GM18909 (cell line): ENCODE measurements around the gene NMD3.
"Not testable (repeated sequence)": the region's sequence is repeated elsewhere in the genome, so short reads cannot be mapped to it uniquely, and the experiment has no call there.

Source experiments
- ATAC-seq: cut with Tn5 transposase; IDR thresholded peaks from one replicate; pipeline ENCODE4 v1.9.1; 2021; ENCODE audit warnings: mild to moderate bottlenecking; ENCODE audit not compliant: unreplicated experiment, poor library complexity

Gene NMD3

DNA sequence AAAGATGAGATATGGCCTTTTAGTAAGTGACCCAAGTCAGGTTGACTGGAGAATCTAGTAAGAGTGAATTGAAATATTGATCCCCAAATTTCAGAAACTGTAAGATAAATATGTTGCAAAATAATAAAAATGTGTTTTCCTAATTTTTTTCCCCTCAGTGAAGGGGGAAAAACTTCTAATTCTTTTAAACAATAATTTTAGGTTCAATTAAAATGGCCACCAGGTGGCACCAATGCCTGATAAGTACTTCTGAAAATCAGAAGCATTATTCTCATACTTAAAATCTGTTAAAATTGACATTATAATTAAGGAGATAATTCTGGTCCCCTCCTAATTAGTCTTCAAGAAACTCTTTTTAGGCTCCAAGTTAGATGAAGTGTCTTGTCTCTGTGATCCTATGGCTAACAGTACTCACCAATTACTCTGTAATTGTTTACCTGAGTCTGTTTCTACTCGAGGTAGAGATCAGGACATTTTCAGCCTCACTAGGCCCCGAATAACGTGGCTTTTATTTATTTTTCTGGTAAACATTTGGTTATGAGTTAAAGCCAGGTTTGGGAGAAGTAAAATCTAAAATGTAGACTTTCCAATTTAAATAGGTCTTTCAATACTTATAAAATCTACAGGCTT, 52.6 kb downstream of the NMD3 start:
- no peak for ATAC-seq

DNA sequence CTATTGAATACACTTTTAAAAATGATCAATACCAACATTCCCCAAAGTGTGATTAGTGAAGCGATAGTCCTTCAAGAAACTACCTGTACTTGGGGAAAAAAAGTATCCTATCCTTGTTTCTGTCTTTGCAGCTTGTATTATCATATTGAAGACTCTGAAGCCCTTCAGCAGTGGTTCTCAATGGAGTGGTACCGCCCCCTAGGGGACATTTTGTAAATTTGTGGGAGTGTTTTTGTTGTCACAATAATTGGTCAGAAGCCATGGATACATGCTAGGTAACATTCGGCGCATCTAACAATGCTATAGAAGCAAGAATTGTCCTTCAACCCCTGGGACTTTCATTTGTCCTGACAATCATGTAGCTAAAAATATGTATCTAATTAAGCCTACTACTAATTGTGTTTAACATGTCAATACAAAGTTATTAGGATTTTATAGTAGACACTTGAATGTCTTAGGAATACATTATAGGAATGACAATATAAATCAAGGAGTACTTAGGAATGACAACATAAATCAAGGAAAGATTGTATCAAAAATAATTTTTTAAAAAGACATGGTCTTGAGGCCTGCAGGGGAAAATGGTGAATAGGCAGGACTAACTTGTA, 53.7 kb downstream of the NMD3 start:
- ATAC-seq: no peak

DNA sequence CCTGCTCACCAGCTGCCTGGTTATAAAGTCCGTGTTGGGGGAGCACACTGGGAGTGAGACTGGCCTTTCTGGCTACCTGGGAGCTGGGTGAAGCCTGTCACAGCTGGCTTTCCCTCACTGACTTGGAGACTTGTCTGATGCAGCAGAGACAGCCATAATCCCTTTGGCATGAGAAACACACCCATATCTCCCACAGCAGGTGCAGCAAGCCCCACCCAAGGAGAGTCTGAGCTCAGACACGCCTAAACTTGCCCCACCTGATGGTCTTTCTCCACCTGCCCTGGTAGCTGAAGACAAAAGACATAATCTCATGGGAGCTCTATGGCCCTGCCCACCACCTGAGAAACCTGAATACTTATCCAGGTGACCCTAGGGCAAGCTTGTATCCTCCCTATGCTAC, 54.8 kb downstream of the NMD3 start:
- ATAC-seq: no peak

DNA sequence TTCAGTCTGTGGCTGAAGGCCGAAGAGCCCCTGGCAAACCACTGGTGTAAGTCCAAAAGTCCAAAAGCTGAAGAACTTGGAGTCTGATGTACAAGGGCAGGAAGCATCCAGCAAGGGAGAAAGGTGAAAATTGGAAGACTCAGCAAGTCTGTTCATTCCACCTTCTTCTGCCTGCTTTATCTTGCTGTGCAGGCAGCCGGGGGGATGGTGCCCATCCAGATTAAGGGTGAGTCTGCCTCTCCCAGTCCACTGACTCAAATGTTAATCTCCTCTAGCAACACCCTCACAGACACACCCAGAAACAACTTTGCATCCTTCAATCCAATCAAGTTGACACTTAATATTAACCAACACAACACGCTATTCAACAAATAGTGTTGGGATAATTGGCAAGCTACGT, 61.3 kb downstream of the NMD3 start:
- ATAC-seq: not testable (repeated sequence)

DNA sequence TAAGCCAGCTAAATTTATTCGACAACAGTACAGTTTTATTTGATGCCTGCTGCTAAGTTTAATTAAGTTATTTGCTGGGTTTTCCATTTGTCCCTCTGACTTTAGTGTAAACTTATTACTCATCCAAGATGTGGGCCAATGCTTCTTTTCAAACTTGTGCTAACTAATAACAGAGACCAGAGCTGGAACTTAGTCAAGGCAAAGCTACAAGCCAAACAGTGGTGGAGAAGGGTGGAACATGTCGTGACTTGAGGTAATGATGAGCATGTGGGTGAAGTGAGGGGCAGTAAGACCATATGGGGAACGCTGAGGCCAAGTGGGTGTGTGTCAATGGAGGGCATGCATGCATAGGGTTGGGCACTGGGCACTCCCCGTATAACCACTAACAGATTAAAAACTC, 63.9 kb downstream of the NMD3 start:
- no peak for ATAC-seq

DNA sequence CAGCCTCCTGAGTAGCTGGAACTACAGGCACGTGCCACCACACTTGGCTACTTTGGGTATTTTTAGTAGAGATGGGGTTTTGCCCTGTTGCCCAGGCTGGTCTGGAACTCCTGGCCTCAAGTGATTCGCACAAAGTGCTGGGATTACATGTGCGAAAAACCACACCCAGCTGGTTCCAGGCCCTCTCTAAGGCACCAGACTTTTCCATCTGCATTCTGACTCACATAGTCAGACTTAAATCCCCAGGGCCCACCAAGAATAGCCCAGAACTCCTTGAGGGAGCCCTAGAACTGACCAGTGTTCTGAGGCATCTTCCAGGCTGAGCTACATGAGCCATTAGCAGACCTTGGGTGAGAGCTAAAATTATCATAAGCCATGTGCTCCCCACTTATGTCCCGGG, 68.1 kb downstream of the NMD3 start:
- no peak for ATAC-seq

DNA sequence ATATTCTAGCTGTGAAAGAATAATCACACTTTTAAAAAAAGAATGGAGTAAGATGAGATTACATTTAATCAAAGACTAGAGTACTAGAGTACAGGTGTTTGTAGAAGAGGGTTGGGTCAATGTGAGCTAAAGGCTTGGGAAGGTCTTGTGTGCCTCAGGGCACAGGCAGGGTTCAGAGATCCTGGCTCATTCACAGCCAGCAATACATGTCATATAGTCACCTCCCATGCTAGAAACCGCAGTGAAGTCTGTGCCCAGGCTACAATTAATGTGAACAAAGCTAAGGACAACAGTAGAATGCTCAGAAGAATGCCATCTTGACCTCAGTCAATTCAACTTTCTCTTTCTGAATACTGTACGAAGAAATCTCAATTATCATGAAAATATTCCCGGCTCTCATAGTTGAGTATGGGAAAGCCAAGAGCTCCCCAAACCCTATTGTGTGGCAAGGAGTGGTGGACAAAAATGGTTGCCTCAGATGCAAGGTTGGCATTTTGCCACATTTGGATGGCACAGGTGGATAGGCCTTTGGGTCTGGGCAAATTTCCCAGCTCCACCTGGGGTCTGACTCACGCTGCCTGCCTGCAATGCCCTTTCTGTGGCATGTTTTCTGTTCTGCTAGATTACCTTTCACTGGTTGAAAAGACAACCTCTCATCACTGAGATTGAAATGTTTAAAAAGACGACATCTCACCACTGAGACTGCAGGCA, 70.2 kb downstream of the NMD3 start:
- no peak for ATAC-seq

DNA sequence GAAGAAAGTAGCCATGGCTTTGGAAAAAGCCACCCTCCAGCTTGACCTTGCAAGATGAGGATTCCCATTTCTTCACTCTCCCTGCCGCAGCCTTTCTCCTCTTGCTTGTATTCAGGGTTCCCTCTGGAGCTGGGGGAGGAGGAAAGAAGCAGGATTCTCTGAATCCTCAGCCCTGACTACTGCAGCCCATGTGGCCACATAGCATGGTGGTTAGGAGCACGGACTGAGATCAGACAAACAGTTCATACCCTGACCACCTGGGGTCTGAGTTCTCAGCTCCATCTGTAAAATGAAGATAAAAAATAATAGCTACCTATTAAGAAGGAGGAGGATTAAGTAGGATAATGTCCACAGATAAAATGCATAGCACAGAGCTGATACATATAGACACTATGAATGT, 72.3 kb downstream of the NMD3 start:
- no peak for ATAC-seq

DNA sequence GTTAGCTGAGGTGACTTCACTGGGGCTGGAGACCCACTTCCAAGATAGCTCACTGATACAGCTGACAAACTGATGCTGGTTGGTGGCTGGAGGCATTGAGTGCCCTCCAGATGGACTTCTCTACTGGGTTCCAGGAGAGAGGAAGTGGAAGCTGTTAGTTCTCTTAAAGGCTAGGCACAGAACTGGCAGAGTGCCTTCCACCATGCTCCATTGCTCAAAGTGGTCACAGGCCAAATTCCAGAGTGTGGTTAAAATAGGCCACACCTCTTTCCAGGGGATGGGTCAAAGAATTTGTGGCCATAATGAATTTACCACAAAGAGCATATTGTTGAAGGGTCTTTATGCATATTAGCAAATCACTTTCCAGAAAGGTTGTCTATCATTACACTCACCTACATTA, 74.2 kb downstream of the NMD3 start:
- no peak for ATAC-seq

DNA sequence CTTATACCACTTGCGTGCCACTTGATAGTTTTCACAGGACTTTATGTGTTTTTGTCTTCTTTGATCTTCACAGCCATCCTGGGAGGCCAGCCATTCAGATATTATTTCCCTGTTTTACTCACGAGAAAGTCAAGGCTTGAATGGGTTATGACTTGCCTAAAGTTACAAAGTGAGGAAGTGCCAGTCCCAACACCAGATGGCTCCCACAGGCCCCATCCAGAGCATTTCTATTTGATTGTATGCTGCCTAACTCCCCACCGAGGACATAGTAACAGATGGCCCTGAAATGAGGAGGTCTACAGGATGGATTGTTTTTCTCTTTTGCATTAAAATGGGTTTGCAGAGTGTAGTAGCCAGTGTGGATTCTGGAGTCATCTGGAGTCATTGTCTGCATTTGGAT, 75.7 kb downstream of the NMD3 start:
- no peak for ATAC-seq
